Endothelial cell of hepatic sinusoid (primary cell): ENCODE measurements around the gene UGGT2.
"Not testable (repeated sequence)": the region's sequence is repeated elsewhere in the genome, so short reads cannot be mapped to it uniquely, and the experiment has no call there.

Experiments
- in situ Hi-C: cut with HindIII; loops from 2 replicates; pipeline ENCODE4 v1.10.0; 2017; ENCODE audit warnings: low sequenced_read_pairs

Gene UGGT2

DNA sequence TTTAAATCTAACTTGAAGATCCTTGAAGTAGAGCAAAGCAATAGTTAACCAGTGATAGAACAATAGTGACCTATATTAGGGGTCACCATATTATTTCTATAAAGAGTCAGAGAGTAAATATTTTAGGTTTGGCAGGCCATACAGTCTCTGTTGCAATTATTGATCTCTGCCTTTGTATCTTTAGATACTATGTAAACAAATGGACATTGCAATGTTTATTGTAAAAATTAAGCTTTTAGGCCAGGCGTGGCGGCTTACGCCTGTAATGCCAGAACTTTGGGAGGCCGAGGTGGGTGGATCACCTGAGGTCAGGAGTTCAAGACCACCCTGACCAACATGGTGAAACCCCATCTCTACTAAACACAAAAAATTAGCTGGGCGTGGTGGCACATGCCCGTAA, 80.5 kb downstream of the UGGT2 start:
- in situ Hi-C loops, result not testable (repeated sequence)

DNA sequence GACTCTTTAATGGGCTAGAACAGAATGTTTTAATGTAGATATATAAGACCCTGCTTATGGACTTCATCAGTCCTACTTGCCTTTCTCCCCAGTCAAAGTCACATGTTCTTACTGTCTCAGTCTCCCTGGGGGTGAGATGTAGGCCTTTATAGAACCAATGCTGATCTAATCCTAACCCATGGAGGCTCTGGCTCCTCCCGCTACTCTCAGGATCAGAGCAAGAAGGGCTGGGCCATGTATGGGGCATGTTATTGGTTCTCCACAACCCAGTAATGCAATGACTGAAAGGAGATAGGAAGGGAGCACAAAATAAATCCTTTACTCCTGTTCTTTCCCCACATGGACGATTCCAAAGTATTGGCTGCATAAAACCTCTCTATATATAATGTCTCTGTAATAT, 82.3 kb downstream of the UGGT2 start:
- in situ Hi-C loops, result no loop called here

- in situ Hi-C loops, result no loop called here
Measured at GRCh38 chr13:95968906-95969305, 84.3 kb downstream of the UGGT2 start.

DNA sequence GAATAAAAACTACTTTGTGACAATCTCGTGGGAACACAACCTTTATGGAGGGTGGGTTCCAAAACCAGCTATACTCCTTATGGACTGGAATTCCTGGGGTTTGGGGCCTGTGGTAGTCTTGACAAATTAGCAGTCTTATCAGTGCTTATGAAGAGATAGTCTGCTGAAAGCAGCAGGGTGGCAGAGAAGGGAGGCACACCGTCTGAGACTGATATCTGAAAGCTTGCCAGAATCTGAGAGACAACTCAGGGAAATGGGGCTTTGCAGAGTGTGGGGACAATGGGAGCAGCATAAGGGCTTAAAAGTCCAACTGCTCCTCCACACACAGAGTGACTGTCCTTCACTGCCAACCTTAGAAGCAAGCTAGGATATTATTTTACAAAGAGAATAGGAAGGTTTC, 95.9 kb downstream of the UGGT2 start:
- in situ Hi-C loops, result no loop called here

DNA sequence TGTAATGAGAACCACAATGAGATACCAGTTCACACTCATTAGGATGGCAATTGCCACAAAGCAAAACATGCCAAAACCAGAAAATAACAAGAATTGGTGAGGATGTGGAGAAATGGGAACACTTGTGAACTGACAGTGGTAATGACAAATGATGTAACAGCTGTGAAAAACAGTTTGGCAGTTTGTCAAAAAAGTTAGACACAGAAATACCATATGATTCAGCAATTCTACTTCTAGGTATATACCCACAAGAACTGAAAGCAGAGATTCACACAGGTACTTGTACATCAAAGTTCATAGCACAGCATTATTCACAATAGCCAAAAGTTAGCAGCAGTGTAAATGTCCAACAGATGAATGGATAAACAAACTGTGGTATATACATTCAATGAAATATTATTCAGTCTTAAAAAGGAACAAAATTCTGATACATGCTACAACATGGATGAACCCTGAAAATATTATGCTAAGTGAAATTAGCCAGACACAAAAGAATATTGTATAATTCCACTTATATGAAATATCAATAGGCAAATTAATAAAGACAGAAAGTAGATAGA, 96.5 kb downstream of the UGGT2 start:
- in situ Hi-C loops, result no loop called here

DNA sequence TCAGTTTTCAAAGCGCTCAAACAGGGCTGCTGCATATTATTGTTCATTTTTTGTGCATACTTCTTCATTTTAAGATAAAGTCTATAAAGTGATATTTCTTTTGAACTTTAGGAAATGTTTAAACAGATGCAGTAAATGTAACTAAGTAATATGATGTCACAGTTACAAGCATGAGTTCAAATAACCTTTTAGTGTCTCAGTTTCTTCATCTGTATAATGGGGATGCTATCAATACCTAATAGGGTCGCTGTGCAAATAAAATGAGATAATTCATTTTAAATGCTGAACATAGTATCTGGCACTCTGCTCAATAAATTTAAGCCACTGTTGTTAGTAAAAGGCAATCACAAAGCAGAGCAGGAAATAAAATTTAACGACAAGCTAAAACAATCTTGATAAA, 97.5 kb downstream of the UGGT2 start:
- in situ Hi-C loops, result no loop called here

DNA sequence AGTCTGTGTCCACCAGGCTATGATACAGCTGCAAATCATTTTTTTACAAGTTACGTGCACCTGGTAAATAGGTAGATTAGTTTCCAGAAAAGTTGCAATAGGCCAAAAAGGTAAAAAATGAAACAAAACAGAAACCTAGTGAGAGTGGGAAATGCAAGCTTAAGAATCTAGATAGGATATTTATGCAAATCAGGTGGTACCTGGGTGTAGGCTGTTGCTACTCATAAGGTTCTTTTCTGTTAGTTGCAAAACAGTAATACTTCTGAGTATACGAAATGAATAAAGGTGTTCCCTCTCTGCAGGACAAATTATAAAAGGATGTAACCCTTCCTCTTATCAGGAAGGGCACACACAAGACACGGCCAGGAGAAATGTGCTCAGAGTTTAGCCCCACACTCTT, 97.9 kb downstream of the UGGT2 start:
- in situ Hi-C loops, result no loop called here

- in situ Hi-C loops, result no loop called here
Measured at GRCh38 chr13:95954266-95954665, 98.9 kb downstream of the UGGT2 start.

DNA sequence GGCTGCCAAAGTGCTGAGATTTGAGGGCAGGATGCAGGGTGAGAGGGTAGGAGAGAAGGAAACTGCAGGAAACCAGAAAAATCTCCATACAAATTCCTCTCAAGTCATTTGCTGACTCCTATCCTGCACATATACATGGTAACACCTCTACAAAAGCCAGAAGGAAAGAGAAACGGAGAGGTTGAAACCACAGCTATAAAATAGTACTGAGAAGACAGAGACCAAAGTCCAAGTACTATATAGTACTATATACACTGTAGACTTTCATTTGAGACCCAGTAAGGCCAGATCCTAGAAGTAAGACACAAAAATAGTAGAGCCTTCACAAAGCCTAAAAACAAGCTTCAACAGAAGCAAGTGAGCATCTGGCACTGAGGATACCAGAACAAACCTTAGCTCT, 103.1 kb downstream of the UGGT2 start:
- in situ Hi-C loops, result no loop called here

DNA sequence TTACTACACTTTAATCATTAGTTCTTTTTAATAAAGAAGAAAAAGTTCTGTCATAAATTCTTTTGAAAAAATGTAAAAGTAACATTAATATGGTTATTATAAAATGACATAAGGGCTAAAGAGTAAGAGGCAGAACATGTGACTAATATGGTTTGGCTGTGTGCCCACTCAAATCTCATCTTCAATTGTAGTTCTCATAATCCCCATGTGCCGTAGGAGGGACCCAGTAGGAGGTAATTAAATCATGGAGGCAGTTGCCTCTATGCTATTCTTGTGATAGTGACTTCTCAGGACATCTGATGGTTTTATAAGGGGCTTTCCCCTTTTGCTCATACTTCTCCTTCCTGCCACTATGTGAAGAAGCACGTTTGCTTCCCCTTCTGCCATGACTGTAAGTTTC, 104.5 kb downstream of the UGGT2 start:
- in situ Hi-C loops, result no loop called here

- in situ Hi-C loops, result loop anchor here (5.0 kb wide), 1 partner anchor 76 kb away; no protein-coding TSS in a partner anchor
Measured at GRCh38 chr13:95937714-95938320, 115.4 kb downstream of the UGGT2 start.

DNA sequence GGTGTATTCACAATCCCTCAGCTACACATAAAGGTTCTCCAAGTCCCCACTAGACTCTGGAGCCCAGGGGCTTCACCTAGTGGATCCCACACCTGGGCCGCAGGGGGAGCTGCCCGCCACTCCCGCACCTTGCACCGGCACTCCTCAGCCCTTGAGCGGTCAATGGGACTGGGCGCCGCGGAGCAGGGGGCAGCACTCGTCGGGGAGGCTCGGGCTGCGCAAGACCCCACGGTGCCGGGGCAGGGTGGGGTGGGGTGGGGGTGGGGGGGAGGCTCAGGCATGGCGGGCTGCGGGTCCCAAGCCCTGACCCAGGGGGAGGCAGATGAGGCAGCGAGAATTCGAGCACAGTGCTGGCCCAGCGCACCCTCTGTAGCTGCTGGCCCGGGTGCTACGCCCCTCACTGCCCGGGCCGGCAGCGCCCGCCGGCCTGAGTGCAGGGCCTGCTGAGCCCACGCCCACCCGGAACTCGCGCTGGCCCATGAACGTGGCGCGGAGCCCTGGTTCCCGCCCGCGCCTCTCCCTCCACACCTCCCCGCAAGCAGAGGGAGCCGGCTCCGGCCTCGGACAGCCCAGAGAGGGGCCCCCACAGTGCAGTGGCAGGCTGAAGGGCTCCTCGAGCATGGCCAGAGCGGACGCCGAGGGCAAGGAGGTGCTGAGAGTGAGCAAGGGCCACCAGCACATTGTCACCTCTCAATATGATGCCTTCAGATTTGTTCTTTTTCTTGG, 121.7 kb downstream of the UGGT2 start:
- in situ Hi-C loops, result no loop called here

GRCh38 chr13:95929430-95929829, 123.8 kb downstream of the UGGT2 start:
- in situ Hi-C loops, result no loop called here

GRCh38 chr13:95928367-95928906, 124.8 kb downstream of the UGGT2 start:
- in situ Hi-C loops, result not testable (repeated sequence)

DNA sequence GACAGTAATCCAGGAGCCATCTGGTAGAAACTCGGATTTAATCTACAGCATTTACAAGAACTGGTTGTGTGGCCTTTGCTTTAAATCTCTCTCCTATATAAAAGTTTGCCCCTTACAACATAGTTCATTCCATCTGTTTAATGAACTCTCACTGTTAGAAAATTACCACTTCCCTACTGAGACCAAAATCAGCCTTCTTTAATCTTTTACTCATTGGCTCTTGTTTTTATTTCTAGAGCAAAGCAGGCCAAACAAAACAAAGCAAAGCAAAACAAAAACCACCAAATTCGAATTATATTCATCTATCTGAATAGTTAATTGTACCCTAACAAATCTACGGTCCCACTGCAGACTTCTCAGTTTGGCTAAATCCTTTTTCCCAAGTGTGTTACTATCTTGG, 127.0 kb downstream of the UGGT2 start:
- in situ Hi-C loops, result no loop called here

GRCh38 chr13:95924389-95924994, 128.7 kb downstream of the UGGT2 start:
- in situ Hi-C loops, result no loop called here

DNA sequence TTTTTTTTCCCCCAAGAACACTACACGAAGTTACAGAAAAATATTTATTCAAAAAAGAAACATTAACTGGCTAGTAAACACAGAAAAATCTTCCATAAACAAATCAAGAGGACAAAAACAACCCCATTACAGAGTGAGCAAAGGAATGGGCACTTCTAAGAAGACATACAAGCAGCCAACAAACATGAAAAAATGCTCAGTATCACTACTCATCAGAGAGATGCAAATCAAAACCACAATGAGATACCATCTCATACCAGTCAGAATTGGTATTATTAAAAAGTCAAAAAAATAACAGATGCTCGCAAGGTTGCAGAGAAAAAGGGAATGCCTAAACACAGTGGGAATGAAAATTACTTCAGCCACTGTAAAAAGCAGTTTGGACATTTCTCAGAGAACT, 131.7 kb downstream of the UGGT2 start:
- in situ Hi-C loops, result no loop called here

- in situ Hi-C loops, result no loop called here
Measured at GRCh38 chr13:95920485-95920884, 132.7 kb downstream of the UGGT2 start.

DNA sequence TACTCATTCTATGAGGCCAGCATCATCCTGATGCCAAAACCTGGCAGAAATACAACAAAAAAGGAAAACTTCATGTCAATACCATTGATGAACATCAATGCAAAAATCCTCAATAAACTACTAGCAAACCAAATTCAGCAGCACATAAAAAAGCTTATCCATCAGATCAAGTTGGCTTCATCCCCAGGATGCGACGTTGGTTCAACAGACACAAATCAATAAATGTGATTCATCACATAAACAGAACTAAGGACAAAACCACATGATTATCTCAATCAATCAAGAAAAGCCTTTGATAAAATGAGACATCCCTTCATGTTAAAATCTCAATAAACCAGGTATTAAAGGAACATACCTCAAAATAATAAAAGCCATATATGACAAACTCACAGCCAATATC, 134.3 kb downstream of the UGGT2 start:
- in situ Hi-C loops, result loop anchor here (5.0 kb wide), 1 partner anchor 102 kb away; no protein-coding TSS in a partner anchor

GRCh38 chr13:95914991-95915501, 138.2 kb downstream of the UGGT2 start:
- in situ Hi-C loops, result loop anchor here (5.0 kb wide), 1 partner anchor 98 kb away; no protein-coding TSS in a partner anchor

DNA sequence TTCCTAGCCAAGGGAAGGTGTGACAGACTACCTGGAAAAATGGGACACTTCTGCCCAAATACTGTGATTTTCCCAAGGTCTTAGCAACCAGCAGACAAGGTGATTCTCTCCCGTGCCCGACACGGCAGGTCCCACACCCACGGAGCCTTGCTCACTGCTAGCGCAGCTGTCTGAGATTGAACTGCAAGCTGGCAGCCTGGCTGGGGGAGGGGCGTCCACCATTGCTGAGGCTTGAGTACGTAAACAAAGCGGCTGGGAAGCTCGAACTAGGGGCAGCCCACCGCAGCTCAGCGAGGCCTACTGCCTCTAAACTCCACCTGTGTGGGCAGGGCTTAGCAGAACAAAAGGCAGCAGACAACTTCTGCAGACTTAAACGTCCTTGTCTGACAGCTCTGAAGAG, 146.2 kb downstream of the UGGT2 start:
- in situ Hi-C loops, result no loop called here
